HG03469 (cell line): ENCODE results near the gene HTR4.
"Not testable (repeated sequence)": the region's sequence is repeated elsewhere in the genome, so short reads cannot be mapped to it uniquely, and the experiment has no call there.

Experiments
- ATAC-seq: cut with Tn5 transposase; IDR thresholded peaks from one replicate; pipeline ENCODE4 v1.9.1; 2021; ENCODE audit warnings: mild to moderate bottlenecking, moderate library complexity, moderate number of reproducible peaks; ENCODE audit not compliant: unreplicated experiment

HTR4 gene

GRCh38 chr5:148483750-148484149, 170.6 kb downstream of the HTR4 start:
- ATAC-seq: no peak

- ATAC-seq: no peak
These were observed 171.4 kb downstream of the HTR4 start for GRCh38 chr5:148482697-148483462.

- no peak for ATAC-seq
These were observed 172.1 kb downstream of the HTR4 start for GRCh38 chr5:148482196-148482595.

- no peak for ATAC-seq
These were observed 176.9 kb downstream of the HTR4 start for GRCh38 chr5:148477429-148477828.

- ATAC-seq: no peak
These were observed 178.0 kb downstream of the HTR4 start for GRCh38 chr5:148476302-148476701.

GRCh38 chr5:148474025-148474511, 180.3 kb downstream of the HTR4 start:
- ATAC-seq: no peak

- ATAC-seq: no peak
These were observed 182.9 kb downstream of the HTR4 start for GRCh38 chr5:148471379-148471778.

- no peak for ATAC-seq
These were observed 184.8 kb downstream of the HTR4 start for GRCh38 chr5:148469501-148469935.

GRCh38 chr5:148468746-148469145, 185.6 kb downstream of the HTR4 start:
- not testable (repeated sequence) for ATAC-seq

GRCh38 chr5:148467958-148468357, 186.4 kb downstream of the HTR4 start:
- no peak for ATAC-seq

GRCh38 chr5:148466236-148466580, 188.1 kb downstream of the HTR4 start:
- ATAC-seq: no peak

- ATAC-seq: no peak
These were observed 188.7 kb downstream of the HTR4 start for GRCh38 chr5:148465381-148466235.

- ATAC-seq: no peak
These were observed 194.7 kb downstream of the HTR4 start for GRCh38 chr5:148459669-148460068.

GRCh38 chr5:148458036-148458888, 196.1 kb downstream of the HTR4 start:
- no peak for ATAC-seq

GRCh38 chr5:148457183-148457620, 197.1 kb downstream of the HTR4 start:
- no peak for ATAC-seq

- ATAC-seq: no peak
These were observed 199.1 kb downstream of the HTR4 start for GRCh38 chr5:148455185-148455584.

- no peak for ATAC-seq
These were observed 199.8 kb downstream of the HTR4 start for GRCh38 chr5:148454576-148454975.

GRCh38 chr5:148452499-148453193, 201.7 kb downstream of the HTR4 start:
- ATAC-seq: no peak

GRCh38 chr5:148446611-148447010, 207.7 kb downstream of the HTR4 start:
- ATAC-seq: no peak

GRCh38 chr5:148445578-148445977, 208.7 kb downstream of the HTR4 start:
- ATAC-seq: no peak
